GM21367 (cell line): ENCODE measurements around the gene GPR33.
A peak's percentile ranks its signal among the peaks of the same experiment; 100 is the strongest.

ENCODE experiments used
- ATAC-seq: cut with Tn5 transposase; IDR thresholded peaks from one replicate; pipeline ENCODE4 v1.9.1; 2021; ENCODE audit not compliant: unreplicated experiment

GPR33 gene, protein sequence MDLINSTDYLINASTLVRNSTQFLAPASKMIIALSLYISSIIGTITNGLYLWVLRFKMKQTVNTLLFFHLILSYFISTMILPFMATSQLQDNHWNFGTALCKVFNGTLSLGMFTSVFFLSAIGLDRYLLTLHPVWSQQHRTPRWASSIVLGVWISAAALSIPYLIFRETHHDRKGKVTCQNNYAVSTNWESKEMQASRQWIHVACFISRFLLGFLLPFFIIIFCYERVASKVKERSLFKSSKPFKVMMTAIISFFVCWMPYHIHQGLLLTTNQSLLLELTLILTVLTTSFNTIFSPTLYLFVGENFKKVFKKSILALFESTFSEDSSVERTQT

DNA sequence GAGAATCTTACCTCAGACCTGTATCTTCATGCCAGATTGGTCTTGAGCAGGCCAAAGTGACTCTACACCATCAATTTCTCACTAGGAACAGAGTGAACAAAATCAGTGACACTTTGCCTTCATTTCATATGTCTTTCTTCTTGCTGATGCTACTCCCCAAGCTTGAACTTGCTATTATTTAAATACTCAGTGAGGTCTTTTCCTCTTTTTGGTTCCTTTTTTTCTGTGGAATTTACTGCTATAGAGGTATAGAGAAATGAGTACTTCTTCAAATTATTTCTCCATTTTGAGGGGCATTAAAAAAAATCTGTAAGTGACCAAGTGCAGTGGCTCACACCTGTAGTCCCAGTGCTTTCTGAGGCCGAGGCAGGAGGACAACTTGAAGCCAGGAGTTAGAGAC, at the start of gene GPR33:
Gene GPR33 (minus strand): TSS at position 154 of the 400 bp plus-strand sequence. CDS start 4,074 bp downstream, outside the sequence.
- no peak for ATAC-seq

GRCh38 chr14:31536201-31536960, 48.5 kb upstream of the GPR33 start:
- ATAC-seq: no peak

- ATAC-seq: no peak
These were observed 42.3 kb upstream of the GPR33 start for GRCh38 chr14:31530136-31530535.

DNA sequence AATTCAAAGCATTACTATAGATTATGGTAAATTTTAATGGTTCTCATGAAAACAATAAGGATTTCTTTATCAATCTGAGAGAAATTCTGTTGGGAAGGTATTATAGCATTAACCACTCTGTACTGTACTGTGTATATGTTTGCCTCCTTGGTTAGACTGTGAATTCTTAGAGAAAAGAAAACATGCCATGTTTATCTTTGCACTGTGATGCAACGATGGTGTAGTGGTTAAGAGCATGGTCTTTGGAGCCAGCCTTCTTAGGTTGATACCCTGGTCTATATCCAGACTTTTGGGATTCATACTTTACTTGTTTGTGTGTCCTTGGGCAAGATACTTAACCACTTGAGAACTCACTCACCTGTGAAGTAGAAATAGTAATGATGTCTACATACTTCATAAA, 41.2 kb upstream of the GPR33 start:
- no peak for ATAC-seq

DNA sequence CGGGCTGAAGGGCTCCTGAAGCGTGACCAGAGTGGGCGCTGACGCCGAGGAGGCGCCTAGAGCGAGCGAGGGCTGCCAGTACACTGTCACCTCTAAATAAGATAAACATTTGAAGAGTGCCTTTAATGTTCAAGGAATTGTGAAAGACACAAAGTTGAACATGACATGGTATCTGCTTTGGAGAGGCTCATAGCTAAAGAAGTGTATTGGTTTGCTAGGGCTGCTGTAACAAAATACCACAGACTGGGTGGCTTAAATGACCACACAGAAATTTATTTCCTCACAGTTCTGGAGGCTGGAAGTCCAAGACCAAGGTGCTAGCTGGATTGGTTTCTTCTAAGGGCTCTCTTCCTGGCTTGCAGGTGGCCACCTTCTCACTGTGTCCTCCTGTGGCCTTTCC, 39.7 kb upstream of the GPR33 start:
- no peak for ATAC-seq

GRCh38 chr14:31527087-31527486, 39.2 kb upstream of the GPR33 start:
- ATAC-seq: no peak

DNA sequence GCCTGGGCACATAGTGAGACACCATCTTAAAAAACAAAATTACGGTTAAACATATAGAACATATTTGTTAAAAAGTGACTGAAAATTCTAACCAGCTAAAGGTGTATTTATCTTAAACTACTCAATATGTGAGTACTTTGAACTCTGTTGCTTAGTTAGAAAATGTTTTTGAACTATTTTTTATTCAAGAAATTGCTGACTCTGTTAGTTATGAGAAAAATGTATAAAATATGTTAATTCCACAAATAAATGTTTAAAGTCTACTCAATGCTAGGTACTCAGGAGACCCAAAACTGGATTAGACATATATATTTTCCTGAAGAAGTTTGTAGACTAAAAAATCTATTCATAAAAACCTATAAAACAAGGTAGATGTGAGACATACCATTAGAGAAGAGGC, 23.0 kb upstream of the GPR33 start:
- no peak for ATAC-seq

DNA sequence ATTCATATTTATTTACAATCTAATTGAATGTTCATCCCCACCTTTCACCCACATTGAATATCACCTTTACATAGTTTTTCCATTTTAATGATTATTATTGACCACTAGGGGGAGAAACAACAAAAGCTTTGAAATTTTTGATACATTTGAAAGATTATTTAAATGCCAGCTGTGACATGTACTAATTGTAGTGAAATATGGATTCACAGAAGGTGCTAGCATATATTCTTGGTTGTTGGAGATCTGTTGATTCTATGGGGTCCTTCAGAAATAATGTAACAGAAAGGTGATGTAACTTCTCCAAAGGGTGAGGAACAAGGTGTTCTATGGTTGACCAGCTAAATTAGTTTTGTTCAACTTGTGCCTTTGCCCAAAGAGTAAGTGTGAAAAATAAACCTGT, 22.4 kb upstream of the GPR33 start:
- ATAC-seq: no peak

DNA sequence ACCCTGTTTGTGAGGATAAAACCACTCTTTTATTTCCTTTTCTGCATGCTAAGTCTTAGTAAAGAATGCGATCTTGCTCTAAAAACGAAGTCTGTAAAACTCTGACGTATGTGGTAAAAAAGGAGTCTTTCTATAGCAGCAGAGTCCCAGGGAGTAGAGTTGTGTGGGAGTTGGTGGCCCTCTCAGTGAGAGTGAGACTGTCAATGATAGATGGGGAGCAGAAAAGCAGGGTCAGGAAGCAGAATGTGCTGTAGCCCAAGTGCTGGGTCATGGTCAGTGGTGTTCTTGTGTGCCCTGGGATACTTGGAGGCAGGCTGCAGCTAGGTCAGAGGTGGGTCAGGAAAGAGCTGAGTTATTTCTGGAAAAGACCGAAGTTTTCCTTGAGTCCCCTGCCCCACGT, 20.3 kb upstream of the GPR33 start:
- ATAC-seq: no peak

DNA sequence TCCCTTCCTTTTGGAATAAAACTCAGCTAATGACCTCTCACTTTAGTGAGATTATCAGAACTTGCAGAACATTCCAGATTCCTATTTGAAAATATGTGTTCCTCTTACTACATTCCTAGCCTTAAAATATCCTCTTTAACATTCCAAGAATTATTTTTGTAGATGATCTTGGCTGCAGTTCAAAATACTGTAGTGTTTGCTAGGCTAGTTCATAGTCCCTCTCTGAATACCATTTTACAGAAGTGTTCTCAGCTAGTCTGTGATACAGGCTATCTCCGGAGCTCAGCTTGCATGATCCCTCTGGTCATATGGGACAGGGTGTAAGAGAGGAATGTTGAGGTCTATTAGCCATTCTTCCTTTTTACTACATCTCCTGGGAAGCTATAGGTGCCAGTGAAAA, 17.6 kb upstream of the GPR33 start:
- ATAC-seq: no peak

- ATAC-seq: no peak
These were observed 14.0 kb upstream of the GPR33 start for GRCh38 chr14:31501870-31502269.

- no peak for ATAC-seq
These were observed 5.1 kb upstream of the GPR33 start for GRCh38 chr14:31492759-31493498.

- peak; percentile 77 for ATAC-seq
These were observed 1.9 kb upstream of the GPR33 start for GRCh38 chr14:31489691-31490090.

DNA sequence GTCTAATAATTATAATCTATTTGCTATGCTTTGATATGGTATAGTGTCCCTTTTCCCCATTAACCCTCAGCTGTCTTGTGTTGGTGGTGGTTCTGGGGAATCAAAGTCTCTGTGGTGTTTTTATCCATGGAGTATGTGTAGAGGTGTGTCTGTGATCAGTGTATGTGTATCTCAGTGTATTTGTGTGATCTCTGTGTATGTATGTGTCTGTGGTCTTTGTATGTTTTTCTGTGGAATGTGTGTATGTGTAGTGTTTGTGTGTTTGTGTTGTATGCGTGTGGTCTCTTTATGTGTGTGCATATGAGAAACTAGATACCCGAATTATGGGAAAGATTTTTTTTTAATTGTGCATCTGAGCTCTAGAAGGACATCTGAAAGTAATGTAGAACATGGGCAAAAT, 1.1 kb downstream of the GPR33 start:
- no peak for ATAC-seq

GRCh38 chr14:31484754-31485153, 3.1 kb downstream of the GPR33 start:
- ATAC-seq: no peak

DNA sequence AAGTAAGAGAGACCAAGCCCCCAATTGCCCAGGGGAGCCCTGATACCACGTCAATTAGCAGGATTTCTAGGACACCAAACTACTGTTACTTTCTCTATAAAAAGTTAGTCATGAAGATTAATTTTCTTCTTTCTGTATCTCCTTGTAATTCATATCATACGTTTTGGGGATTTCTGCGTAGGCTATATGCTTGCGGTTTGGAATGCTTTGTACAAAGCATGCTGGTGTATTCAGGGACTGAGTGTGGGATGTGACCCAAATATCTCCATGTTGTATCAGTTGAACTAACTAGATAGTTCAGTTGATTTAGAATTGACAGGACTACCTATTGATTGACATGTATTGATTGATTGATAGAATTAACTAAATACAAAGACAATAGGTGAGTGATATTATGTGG, 7.7 kb downstream of the GPR33 start:
- ATAC-seq: no peak

DNA sequence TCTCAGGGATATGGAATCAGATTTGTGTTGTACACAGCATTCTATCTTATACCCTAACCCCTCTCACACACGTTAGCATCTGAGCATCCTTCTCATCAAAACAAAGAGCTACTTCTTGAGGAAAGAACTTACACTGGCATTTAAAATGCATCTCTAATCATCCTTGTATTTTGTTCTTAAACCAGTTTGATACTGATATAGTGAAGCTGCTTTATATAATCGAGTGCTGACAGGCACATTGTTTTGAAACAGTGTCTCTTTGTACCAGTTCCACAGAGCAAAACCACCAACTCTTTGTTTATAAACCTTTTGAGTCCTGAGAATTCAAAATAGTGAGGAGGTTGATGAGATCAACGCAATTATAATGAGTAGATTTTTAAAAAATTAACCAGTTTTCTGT, 8.8 kb downstream of the GPR33 start:
- no peak for ATAC-seq

DNA sequence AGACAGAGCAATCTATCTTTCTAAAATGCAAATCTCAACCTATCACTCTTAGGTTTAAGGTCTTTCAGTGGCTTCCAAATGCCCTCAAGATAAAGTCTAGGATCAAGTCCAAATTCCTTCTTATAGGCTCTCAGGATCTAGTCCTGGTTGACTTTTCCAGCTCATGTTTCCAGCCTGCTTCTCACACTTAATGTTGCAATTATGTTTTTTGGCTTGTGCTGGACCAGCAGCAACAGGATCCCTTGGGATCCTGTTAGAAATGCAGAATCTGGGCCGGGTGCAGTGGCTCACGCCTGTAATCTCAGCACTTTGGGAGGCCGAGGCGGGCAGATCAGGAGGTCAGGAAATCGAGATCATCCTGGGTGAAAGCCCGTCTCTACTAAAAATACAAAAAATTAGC, 10.6 kb downstream of the GPR33 start:
- ATAC-seq: no peak

DNA sequence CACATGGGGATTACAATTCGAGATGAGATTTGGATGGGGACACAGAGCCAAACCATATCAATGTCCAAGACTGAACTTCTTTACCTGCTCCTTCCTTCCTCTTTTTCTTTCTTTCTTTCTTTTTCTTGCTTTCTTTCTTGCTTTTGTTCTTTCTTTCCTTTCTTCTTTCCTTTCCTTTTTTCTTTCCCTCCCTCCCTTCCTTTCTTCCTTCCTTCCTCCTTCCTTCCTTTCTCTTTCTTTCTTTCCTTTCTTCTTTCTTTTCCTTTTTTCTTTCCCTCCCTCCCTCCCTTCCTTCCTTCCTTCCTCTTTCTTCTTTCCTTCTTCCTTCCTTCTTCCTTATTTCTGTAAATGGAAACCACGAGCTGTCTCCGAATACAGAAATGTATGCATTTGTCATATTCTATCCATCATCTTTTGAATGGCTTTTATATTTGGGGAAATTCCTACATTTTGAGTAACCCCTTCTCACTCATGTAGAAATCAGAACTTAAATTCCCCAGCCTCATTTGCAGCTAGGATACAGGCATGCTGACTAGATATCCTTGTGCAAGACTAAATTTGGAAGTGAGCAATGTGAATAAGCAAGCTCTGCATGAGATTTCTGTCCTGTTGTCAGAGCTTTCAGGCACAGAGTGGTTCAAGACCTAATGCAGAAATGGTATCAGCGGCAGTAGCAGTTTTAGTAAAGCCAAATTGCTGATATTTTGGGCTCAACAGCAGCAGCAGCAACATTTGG, 11.5 kb downstream of the GPR33 start:
- no peak for ATAC-seq

GRCh38 chr14:31466554-31466953, 21.3 kb downstream of the GPR33 start:
- no peak for ATAC-seq

- no peak for ATAC-seq
These were observed 22.7 kb downstream of the GPR33 start for GRCh38 chr14:31465111-31465510.
